HG03064 (cell line): Measurements from ENCODE around the gene SNX19.
"Not testable (repeated sequence)": the region's sequence is repeated elsewhere in the genome, so short reads cannot be mapped to it uniquely, and the experiment has no call there.

Experiments
- ATAC-seq: cut with Tn5 transposase; IDR thresholded peaks from one replicate; pipeline ENCODE4 v1.9.1; 2021; ENCODE audit warnings: low read depth; ENCODE audit not compliant: unreplicated experiment

SNX19 gene

DNA sequence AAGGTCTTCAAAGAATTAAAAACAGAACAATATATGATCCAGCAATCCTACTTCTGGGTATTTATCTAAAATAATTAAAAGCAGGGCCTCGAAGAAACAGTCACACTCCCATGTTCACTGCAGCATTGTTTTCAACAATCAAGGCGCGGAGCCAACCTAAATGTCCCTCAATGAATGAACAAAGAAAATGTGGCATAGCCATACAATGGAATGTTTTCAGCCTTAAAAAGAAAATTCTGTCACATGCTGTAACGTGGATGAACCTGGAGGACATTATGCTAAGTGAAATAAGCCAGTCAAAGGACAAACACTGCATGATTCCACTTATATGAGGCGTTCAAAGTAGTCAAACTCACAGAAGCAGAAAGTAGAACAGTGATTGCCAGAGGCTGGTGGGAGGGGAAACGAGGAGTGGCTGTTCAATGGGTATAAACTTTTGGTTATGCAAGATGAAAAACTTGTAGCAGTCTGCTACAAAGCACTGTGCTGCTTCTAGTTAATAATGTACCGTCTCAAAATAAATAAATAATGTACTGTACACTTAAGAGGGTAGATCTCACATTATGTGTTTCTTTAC lies 41.2 kb downstream of the SNX19 start:
- no peak for ATAC-seq

DNA sequence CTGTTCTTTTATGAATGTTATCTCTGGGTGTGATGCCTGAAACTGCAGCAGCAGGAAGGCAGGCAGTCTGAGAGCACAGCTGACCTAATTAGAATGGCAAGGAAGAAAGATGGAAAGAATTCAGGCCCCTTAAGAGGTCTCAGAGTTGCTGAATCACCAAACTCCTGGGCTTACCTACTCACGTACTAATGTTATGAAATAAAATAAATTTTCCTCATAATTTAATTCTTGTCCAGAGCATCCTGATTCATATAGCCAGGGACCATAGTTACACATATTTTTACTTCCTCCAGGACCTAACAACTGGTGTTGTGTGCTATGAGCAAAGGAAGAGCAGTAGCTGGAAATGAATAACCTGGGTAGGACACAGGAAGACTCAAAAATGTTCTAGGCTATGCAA lies 41.9 kb downstream of the SNX19 start:
- ATAC-seq: no peak

- no peak for ATAC-seq
Observed at GRCh38 chr11:130873761-130874160, 42.5 kb downstream of the SNX19 start.

DNA sequence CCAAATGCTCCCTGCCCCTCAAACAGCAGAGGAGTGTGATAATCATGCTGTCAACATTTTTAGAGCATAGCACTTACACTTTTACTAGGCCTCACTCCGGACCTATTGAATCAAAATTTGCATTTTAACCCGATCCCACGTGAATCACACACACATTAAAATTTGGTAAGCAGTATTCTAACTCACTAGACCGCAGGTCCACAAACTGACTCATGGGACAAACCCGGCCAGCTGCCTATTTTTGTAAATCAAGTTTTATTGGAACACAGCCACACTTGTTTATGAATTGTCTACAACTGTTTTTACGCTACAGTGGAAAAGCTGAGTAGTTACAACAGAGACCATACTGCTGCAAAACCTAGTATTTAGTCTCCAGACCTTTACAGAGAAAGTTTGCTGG lies 43.3 kb downstream of the SNX19 start:
- ATAC-seq: no peak

- ATAC-seq: no peak
Observed at GRCh38 chr11:130872513-130872912, 43.8 kb downstream of the SNX19 start.

DNA sequence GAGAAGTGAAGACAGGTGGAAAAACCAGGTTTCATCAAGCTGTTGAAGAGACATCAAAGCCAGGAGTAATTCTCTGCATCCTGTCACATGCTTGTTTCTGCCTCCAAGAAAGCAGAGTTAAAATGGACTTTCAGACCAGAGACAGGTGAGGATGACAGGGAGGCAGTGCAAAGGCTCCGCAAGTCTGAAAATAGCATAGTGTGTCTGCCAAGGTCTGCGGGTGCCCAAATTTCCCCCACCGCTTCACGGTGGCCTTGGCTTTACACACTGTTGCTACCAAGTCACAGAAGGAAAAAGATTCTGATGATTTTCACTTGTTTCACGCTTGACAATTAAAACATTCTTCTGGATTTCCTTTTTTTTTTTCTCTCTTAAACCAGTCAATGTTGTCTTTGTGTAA lies 44.2 kb downstream of the SNX19 start:
- ATAC-seq: no peak

DNA sequence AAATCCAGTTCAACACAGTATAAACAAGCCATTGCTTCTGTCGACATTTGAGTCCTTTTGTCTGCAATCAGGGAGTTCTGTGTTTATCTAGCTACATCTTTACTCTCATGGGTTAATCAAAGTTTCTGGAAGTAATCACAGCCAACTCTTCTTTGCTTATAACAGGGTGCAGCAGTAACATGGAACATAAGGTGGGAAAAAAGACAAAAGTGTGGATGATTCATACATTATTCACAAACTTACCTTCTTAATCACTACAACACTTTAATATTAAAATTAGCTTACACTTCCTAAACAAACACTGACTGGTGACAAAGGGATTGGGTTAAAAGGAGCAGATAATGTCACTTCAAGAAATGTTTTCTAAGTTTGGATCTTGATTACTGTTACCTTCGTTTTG lies 44.7 kb downstream of the SNX19 start:
- ATAC-seq: no peak

DNA sequence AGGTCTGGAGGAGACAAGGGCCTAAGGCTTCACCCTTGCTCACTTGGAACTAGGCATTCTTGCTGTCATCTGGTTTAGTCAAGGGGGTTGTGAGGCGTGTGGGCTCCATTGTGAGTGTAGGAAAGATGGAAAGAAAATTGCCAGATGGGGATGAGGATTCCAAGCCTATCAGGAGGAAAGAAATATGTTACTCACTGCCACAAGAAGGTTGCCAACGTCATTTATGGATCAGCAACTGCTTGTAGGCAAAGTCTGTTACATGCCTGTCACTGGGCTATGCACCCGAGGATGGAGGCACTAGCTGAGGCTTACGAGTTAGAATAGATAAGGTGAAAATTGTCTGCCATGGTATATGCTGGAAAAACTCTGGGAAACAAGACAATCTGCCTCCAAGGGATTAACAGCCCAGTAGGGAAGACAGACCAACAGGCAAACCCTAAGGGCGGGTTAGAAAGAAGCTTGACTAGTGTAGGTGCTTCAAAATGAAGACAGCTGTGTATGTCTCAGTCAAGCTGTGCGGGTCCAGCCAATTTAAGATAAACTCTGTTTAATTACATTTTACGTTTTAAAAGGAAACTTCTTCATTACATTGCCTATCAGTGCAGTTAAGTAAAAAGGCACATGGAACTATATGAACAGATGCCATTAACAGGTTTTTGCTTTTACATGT lies 47.4 kb downstream of the SNX19 start:
- ATAC-seq: no peak

- no peak for ATAC-seq
Observed at GRCh38 chr11:130868086-130868710, 48.1 kb downstream of the SNX19 start.

GRCh38 chr11:130866831-130867230 lies 49.4 kb downstream of the SNX19 start:
- ATAC-seq: no peak

DNA sequence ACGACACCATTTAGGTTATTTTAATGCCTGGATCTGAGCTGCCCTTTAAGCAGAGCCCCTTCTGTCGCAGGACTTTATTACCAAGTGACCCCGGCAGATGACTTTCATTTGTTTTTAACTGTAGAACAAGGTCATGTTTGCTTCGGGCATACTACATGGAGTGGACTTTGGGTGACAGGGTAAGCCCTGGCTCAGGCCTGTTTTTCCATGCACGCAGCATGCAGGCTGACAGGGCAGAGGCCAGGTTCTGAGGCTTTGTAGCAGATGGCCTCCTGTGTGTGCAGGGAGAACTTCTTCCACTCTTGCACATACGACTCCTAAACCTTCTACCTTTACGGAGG lies 50.5 kb downstream of the SNX19 start:
- no peak for ATAC-seq

DNA sequence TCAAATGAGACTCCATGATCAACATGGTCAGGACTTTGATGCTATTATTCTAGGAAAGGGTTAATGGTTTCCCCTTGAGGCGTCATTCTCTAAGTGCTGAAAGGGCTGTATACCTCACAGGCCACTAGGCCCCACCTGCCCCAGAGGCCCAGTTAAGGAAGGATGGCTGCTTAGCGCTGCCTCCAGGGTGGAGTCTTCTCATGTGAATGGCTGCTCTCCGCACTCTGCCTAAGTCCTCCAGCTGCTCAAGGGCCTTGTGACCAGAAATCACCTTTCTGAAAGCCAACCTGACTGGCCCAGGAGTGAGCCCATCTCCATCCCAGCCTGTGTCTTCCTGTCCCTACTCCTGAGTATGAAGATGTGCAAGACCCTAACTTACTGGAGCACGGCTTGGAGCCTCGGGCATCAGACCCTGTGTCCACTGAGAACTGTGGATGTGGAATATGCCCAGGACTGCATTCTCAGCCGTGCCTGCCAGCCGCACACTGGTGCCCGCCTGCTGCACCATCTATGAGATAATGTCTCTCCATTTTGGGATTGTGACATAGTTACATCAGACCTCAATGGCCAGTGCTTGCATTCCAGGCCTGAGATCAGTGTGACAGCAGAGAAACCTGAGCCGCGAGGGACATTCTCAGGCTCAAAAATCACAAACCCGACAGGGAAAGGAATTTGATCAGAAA lies 51.0 kb downstream of the SNX19 start:
- no peak for ATAC-seq

DNA sequence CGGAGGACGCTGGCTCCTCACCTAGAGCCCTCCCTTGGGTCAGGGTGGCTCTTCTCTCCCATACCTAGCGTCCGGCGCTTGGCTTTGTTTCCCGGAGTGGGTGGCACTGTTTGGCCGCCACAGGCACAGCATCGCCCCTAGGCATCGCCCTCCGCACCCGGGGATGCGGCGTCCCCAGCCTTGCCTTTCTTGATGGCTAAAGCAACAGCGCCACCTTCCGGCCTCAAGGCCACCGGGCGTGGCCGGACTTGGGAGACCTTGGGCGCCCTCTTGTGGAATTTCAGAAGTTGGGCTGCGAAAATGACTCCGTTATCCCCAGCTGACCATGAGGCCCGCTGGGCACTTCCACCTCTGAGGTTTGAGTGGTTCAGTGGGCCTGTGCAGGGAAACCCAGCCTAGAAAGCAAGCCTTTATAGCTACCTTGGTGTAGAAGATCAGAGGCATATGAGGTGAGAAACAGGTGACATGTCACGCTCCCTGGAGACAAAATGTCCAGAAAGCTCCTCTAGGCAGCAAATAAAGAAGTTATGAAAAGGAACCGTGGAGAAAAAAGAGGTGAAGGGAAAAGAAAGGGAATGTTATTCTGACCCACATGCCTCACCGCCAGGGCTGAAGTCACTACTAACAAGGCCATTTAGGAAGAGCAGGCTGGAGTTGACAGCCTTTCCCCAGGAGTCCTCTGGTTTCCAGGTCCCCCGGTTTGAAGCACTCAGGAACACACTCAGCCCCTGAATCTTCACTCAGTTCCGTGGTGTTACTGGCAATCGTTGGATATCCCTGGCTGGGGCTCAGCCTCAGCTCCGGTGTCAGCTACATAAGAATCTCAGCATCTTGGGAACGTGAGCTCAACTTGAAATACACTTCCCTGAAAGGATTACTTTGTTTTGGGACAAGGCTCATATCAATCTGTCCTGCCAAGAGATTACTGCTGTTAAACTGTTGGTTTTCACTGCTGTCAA lies 54.1 kb downstream of the SNX19 start:
- peak; percentile 73 for ATAC-seq

DNA sequence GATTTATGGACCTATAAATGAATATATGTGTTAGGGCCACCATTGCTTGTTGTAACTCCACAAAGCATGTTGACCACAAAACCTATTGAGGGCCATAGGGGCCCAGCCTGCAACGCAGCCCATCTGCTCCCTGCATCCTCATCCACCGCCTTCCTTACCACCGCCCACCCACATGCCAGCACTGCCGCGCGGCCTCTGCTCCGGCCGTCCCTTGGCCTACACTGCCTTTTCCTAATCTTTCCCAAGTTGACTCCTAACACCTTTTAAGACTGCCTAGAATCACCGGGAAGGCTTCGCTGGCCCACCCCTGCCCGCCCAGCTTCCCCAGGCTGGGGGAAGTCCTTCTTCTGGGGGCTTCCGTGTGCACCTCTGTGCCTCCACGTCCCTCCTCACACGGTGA lies 55.0 kb downstream of the SNX19 start:
- no peak for ATAC-seq

- no peak for ATAC-seq
Observed at GRCh38 chr11:130859886-130860285, 56.4 kb downstream of the SNX19 start.

DNA sequence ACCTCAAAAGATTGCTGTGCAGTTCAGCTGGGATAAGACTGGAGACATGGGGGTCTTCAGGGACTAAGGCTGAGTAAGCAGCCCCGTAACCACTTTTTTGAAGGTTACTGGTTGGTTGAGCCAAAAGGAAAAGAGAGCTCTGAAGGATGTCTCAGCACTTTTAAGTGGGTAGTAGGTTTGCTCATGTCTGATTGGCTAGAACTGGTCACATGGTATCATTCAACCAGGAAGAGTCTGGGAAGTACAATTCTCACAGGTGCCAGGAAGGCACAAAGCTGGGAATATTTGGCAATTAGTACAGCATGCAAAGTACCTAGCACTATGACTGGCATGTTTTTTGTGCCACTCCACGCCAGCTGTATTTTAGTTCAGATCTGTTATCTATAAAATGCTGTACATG lies 58.1 kb downstream of the SNX19 start:
- no peak for ATAC-seq

DNA sequence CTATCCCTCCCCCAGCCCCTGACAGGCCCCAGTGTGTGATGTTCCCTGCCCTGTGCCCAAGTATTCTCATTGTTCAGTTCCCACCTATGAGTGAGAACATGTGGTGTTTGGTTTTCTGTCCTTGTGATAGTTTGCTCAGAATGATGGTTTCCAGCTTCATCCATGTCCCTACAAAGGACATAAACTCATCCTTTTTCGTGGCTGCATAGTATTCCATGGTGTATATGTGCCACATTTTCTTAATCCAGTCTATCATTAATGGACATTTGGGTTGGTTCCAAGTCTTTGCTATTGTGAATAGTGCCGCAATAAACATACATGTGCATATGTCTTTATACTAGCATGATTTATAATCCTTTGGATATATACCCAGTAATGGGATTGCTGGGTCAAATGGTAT lies 60.6 kb downstream of the SNX19 start:
- not testable (repeated sequence) for ATAC-seq

- no peak for ATAC-seq
Observed at GRCh38 chr11:130854483-130854882, 61.8 kb downstream of the SNX19 start.

DNA sequence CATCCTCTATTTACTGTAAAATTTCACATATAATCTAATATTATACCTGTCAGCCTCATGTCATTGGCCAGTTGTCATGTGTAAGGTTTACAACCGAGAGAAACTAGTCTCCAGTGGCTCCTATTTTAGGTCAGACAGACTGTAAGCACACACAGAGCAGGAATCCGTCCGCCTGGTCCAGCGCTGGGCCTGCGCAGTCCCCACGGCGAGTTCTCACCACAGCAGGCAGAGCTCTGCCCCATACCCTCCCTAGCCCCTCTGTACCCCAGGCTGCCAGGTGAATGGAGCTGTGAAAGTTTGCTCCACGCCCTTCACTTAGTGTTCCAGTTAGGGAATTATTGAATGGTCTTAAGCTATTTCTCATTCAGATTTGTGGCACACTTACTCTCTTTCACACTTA lies 63.7 kb downstream of the SNX19 start:
- ATAC-seq: no peak

- ATAC-seq: no peak
Observed at GRCh38 chr11:130850185-130850944, 65.9 kb downstream of the SNX19 start.
